ENCODE data around the gene KCTD2. TPM values are rescaled to one million over a fixed set of nuclear protein-coding genes. Genes with fewer than 3 reads are reported as not detected.
"Not testable (repeated sequence)": the region's sequence is repeated elsewhere in the genome, so short reads cannot be mapped to it uniquely, and the experiment has no call there.

Gene KCTD2
- total RNA-seq, 1 donor from 2014 or later = 18.4 TPM

DNA sequence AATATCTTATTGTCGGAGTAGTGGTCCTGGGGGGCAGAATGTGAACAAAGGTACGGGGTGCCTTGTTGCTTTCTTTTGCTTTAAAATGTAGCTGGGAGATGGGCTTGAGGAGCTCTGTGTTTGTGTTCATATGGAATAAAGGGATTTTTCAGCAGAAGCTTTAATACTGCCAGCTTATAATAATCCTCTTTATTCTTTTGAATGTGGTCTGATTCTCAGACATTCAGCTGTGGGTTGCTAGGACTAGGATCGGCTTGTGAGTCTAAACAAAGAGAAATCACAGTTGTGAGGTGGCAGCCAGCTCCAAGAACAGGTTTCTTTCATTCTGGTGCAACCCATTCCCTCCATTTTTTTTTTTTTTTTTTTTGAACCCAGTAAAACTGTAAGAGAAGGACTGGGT lies 27.3 kb upstream of the KCTD2 start:
- no peak for DNase-seq (ENCODE audit: low read depth)

DNA sequence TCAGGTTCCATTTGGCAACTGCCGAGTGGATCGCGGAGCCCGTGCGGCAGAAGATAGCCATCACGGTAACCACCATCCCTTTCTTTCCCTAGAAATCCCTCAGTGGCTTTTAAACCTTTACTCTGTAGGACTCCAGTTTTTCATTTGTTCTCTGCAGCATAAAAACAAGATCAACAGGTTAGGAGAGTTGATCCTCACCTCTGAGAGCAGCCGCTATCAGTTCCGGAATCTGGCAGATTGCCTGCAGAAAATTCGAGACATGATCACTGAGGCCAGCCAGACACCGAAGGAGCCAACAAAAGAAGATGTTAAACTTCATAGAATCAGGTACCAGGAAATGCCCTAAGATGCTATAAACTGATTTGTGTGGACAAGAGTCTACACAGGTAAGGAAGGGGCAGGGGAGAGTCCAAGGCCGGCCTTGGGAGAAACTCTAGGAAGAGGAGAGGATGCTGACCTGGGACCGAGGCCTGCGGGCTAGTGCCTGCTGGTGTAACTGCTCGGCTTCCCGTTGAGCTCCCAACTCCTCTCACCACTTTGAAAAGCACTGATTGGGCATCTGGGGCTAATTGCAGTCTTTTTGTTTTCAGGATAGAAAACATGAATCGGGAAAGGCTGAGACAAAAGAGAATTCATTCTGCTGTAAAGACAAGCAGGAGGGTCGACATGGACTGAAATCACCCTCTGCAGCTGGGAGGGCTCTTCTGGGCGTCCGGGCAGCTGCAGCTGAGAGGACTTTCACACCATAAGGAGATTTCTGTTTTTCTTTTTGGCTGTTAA lies 26.5 kb upstream of the KCTD2 start:
- no peak for DNase-seq (ENCODE audit: low read depth)

DNA sequence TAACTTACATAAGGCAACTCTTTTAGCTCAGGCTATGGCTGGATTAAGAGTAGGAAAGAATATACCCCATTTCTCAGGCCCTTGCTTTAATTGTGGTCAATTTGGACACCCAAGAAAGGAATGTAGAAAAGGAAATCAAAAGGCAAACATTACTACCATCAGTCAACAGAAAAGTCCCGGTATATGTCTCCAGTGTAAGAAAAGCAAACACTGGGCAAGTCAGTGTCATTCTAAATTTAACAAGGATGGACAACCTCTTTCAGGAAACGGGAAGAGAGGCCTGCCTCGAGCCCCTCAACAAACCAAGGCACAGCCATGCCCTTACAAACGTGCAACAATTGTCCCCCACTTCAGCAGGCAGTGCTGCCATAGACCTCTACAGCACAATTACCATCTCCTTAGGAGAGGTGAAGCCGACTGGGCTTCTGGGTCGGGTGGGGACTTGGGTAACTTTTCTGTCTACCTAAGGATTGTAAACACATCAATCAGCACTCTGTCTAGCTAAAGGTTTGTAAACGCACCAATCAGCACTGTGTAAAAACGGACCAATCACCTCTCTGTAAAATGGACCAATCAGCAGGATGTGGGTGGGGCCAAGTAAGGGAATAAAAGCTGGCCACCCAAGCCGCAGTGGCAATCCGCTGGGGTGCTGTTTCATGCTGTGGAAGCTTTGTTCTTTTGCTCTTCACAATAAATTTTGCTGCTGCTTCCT lies 22.2 kb upstream of the KCTD2 start:
- no peak for DNase-seq (ENCODE audit: low read depth)

DNA sequence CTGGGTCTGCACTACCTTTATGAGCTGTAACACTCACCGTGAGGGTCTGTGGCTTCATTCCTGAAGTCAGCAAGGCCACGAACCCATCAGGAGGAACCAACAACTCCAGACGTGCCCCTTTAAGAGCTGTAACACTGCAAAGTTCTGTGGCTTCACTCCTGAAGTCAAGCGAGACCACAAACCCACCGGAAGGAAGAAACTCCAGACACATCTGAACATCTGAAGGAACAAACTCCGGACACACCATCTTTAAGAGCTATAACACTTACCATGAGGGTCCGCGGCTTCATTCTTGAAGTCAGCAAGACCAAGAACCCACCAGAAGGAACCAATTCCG lies 21.7 kb upstream of the KCTD2 start:
- DNase-seq (ENCODE audit: low read depth) = not testable (repeated sequence)

DNA sequence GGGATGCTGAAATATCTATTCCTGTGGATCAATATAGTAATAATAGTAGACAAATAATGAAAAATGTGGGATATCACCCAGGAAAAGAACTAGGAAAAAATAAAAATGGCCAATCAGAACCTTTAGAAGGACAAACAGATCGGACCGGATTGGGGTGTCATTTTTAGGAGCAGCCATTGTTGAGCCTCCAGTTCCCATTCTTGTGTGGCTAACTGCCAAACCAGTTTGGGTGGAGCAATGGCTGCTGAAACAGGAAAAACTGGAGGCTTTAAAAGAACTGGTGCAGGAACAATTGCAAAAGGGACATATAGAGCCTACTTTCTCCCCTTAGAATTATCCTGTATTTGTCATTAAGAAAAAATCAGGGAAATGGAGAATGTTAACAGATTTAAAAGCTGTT lies 20.4 kb upstream of the KCTD2 start:
- DNase-seq (ENCODE audit: low read depth) = not testable (repeated sequence)

DNA sequence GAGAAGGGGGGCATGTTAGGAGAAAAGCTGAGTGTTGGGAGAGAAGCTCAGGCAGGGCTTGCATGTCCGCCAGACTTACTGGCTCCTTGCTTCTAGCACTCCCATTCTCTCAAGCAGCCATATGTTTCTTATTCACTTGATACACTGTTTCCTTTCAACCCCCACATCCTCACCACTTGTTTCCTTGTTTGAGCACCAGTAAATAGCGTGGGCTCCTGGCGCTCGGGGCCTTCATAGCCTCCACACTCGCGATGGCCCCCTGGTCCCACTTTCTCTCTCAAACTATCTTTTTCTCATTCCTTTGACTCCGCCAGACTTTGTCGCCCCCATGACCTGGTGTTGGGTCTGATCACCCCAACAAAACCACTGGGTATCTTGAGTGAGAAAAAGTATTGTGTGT lies 16.9 kb upstream of the KCTD2 start:
- no peak for DNase-seq (ENCODE audit: low read depth)

DNA sequence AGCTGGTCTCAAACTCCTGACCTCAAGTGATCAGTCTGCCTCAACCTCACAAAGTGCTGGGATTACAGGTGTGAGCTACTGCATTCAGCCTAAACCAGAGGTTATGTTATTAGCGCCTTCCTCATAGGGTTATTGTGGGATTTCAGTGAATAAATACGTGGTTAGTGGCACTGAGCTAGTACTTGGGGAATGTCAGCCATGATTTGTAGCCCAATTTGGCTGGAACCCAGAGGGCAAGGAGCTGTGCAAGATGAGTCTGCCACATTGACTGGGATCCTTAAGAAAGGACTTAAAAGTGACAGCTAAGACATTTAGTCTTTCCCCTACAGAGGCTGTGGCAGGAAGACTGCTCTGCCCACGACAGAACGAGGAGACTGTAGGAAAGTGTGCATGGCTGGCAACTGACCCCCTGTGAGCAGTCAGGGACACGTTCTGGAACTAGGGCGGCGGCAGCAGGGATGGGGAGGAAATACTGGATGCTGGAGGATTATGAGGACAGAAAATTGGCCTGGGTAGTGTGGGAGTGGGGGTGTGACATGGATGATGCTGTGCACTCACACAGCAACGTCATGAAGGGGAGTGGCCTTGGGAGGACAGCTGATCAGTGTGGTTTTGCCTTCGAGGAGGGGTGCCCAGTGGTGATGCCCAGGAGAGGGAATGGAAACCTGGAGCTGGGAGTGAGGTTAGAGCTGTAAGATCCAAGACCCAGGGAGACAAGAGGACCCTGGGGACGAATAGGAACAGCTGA lies 14.9 kb upstream of the KCTD2 start:
- DNase-seq (ENCODE audit: low read depth) = peak; percentile 91

DNA sequence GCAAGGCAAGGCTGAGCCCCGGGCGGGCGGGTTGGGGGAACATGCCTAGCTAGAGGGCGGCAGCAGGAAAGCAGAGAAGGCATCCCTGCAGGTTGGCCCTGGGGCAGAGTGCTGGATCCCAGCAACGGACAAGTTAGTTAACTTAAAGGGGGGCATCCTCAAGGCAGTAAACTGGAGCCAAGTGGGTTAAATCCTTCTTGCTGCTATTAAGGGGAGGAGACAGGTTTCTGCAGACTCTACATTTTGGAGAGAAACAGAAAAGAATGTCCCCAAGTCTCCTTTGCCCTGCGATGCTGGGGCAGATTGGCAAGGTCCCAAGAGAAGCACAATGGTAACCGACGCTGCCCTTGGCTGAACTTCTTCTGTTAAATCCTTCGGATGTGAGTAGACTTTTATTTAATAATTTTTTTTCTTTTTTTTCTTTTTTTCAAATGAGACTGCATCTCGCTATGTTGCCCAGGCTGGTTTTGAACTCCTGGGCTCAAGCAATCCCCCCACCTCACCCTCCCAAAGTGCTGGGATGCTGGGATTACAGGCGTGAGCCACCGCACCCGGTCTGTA lies 14.2 kb upstream of the KCTD2 start:
- peak; percentile 26 for DNase-seq (ENCODE audit: low read depth)

DNA sequence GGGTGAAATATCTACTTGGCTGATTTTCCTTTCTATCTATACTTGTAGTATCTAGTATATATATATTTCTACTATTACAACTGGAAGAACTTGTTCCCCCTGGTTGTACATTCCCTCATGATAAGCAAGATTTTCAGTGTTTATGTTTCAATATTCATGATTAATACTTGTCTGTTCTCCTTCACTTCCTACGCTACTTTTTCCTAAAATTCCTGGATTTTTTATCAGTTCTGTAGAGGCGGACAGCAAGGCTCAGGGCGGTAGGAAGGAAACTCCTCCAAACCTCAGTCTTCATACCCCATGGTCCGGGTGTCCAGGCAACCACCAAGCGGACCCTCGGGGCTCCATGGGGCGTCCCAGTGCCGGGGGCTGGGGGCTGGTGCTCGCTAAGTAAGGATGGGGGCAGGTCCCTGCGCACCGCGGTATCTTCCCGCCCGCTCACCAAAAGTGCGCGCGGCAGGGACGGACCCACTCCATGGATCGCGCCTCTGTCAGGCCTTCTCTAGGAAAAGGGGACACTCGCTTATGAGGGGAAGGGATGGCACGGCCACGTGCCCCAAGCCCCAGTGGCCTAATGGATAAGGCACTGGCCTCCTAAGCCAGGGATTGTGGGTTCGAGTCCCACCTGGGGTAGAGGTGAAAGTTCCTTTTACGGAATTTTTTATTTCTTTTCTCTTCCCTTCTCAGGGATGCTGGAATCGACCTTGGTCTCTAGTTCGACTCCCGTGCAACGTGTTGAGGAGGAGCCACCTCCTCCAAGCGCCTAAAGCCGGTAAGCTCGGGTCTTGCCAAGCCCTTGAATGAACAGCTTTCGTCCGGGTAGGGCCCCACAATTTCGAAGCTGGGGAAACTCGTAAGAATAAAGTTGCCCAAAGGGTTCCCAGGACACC lies 13.4 kb upstream of the KCTD2 start:
- DNase-seq (ENCODE audit: low read depth) = peak; percentile 95

DNA sequence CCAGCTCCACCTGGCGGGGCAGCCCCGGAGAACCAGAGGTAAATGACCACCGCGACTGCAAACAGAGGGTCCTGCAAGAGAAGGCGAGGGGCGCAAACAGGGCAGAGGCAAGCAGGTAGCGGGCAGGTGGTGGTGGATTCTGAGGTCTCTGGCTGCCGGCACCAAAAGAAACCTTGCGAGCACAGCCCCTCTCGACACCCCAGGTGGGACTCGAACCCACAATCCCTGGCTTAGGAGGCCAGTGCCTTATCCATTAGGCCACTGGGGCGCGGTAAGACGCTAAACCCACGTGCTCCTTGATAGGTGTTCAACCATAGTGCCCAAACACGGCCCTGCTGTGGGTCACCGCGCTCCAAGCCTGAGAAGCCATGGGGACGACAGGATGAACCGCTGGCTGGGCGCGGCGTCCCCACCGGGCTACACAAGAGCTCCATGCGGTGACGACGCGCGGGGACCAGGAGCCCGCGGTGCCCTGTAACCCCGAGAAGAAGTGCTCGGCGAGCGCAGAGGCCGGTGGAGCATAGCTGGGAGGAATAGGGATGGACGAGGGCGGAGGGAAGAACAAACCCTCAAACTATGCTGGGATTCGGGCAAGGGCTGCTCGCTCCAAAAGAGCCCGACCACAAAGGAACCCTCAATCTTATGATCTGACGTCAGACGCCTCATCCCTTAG lies 12.7 kb upstream of the KCTD2 start:
- peak; percentile 94 for DNase-seq (ENCODE audit: low read depth)

DNA sequence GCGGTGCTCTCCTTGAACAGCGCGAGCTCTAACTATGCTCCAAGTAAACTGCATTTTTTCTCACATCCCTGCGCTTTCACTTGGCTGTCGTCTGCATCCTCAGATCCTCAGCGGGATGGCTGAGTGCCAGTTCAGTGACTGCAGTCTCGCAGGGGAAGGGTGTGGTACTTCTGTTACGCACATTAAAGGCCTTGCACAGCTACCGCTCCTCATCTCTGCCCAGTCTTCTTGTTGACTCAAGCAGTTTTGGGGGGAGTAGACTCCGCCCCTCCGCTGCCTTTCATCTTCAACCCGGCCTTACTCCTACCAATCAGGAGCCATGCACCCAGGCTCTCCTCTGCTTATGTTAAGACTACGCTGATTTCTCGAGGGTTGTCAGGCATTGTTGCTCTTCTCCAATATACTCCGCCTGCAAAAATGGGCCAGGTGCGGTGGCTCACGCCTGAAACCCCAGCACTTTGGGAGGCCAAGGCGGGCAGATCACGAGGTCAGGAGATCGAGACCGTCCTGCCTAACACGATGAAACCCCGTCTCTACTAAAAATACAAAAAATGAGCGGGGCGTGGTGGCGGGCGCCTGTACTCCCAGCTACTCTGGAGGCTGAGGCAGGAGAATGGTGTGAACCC lies 10.3 kb upstream of the KCTD2 start:
- DNase-seq (ENCODE audit: low read depth) = no peak

DNA sequence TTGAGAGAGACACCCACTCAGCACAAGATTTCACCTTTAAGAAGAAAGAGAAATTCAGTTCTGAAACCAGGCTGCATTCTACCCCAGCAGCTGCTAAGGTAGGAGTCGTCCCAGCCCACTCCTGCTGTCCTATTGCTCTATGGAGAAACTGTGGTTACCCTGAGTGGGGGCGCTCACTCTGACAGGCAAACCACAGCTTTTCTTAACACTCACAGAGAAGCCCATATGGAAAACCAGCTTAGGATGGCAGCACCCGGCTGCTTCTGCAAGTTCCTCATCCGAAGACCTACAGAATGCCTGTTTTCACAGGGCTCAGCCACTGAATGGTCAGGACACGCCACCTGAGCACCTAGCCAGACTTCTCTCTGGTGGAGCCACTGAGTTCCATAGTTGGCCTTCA lies 7.8 kb upstream of the KCTD2 start:
- DNase-seq (ENCODE audit: low read depth) = no peak

DNA sequence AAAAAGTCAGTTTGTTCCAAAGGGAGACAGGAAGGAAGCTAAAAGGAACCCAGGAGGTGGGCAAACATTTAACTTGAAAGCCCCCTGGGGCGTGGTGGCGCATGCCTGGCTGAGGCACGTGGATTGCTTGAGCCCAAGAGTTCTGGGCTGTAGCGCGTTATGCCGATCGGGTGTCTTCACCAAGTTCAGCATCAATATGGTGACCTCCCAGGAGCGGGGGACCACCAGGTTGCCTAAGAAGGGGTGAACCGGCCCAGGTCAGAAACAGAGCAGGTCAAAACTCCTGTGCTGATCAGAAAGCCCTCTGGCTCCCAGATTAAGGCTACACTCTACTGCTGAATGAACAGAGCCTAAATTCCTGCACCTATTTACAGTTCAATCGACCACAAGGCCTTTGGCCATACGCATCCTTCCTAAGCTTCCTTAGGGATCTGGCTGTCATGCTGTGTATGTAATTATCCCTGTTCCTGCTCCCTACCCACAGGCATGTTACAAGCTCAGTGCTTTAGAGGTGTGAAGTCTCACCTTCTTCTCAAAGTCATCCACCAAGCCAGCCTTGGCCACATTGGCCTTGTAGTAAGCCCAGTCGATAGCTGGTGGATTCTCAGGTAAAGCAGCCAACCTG lies 5.3 kb upstream of the KCTD2 start:
- no peak for DNase-seq (ENCODE audit: low read depth)

DNA sequence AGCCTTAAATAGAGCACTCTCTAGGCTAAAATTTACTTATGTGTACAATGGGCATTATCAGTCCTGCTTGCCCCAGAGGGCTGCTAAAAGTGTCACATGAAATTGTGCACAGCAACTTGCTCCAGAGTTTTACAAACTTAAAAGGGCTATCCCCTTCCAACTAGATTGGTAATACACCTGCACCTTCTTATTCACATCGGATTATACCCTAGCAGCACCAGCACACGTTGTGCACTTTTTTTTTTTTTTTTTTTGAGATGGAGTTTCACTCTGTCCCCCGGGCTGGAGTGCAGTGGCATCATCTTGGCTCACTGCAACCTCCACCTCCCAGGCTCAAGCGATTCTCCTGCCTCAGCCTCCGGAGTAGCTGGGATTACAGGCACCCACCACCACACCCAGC lies 3.2 kb upstream of the KCTD2 start:
- not testable (repeated sequence) for DNase-seq (ENCODE audit: low read depth)

DNA sequence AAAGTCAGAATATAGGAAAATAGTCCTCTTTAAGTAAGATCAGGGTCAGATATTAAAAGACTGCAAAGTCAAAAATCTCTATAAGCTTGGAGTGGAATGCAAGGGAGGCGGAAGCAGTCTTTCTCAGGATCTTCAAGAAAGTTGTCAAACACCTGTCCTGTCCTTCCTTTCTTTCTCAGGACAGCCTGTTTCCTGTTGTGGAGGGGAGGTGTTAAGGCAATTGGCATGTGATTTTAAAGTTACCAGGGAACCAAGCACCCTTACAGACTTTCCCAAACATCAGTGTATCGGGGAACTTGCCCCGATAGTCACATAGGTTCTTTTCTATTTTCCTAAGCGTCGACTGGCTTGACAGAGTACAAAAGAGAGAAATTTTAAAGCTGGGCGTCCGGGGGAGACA lies 2.3 kb upstream of the KCTD2 start:
- DNase-seq (ENCODE audit: low read depth) = no peak

DNA sequence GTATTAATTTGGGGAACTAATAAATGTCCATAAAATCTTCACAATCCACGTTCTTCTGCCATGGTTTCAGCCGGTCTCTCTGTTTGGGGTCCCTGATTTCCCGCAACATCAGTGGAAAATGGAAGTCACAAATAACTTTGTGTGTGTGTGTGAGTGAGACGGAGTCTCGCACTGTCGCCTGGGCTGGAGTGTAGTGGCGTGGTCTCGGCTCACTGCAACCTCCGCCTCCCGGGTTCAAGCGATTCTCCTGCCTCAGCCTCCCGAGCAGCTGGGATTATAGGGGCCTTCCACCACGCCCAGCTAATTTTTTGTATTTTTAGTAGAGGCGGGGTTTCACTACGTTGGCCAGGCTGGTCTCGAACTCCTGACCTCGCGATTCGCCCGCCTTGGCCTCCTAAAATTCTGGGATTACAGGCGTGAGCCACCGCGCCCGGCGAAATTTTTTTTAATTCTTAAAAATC lies 1.0 kb upstream of the KCTD2 start:
- not testable (repeated sequence) for DNase-seq (ENCODE audit: low read depth)

DNA sequence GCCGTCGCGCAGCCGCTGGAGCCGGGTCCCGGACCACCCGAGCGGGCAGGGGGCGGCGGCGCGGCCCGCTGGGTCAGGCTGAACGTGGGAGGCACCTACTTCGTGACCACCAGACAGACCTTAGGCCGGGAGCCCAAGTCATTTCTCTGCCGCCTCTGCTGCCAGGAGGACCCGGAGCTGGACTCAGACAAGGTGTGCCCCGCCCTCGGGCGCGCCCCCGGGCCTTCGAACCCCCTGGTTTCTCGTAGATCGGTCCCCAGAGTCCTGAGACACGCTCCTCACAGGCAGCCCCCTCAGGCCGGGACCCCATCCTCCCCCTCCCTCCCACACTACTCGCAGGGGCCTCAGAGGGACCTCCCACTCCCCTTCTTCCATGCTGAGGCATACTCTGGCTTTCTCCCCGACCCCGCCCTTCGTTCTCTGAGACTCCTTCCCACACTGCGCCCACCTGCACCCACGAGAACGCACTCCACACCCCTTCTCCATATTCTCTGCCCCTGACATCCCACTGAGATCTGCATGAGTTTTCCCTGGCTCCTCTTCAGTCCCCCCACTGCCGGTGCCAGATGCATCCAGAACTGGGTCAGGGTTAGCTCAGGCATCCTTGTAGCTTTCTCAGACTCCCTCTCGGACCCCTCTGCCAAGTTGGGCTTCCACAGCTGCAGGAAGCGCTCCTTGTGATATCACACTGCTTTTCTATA lies 523 bp downstream of the KCTD2 start:
- DNase-seq (ENCODE audit: low read depth) = no peak

DNA sequence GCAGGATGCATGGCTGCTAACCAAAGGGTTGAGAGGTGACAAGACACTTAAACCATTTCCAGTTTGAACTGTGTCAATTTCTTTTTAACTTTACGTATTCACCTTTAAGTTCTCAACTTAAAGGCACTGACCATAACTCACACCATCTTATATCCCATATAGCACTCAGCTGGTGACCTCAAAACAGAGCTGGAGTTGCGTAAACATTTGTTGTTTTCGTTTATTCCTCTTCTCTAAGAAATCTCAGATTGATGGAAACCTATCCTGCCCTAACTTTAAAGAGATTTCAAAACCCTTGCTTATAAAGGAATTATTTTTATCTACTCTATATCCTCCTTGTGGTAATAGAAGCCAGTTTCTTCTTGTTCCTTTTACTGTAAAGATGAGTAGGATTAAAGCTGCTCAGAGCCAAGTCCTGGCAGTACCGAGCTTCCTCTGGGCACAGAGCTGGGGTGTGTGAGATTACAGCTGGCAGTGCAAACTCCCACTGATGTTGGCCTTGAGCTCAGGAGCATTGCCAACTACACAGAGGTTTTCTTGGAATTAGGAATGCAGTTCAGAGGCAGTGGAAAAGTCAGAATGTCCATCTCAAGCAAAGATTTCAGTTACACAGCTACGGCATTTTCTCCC lies 1.3 kb downstream of the KCTD2 start:
- DNase-seq (ENCODE audit: low read depth) = peak; percentile 40
